H9 (cell line): ENCODE measurements around the gene GBE1. TPM values are rescaled to one million over a fixed set of nuclear protein-coding genes. Genes with fewer than 3 reads are reported as not detected.

ENCODE experiments used
- DNase-seq: peaks from one replicate; pipeline ENCODE4 v3.0.0-alpha.2; 2017
- H2AFZ ChIP-seq: one replicate; pipeline ENCODE4 v1.6.1; 2013; ENCODE audit warnings: mild to moderate bottlenecking, low read length, control low read depth, moderate library complexity
- H2AK5ac ChIP-seq: 2 replicates; pipeline ENCODE4 v1.6.1; 2013; ENCODE audit warnings: low read length, control low read depth, mixed read lengths; ENCODE audit not compliant: insufficient read length
- H2BK120ac ChIP-seq: one replicate; pipeline ENCODE4 v1.6.1; 2013; ENCODE audit warnings: low read depth, mild to moderate bottlenecking, low read length, control low read depth, inconsistent platforms; ENCODE audit not compliant: poor library complexity, severe bottlenecking
- H2BK12ac ChIP-seq: 2 replicates; pipeline ENCODE4 v1.6.1; 2013; ENCODE audit warnings: low read length, control low read depth, mixed read lengths, low read depth; ENCODE audit not compliant: insufficient read length
- H2BK15ac ChIP-seq: 2 replicates; pipeline ENCODE4 v1.6.1; 2013; ENCODE audit warnings: low read depth, low read length, control low read depth
- H2BK20ac ChIP-seq: one replicate; pipeline ENCODE4 v1.6.1; 2013; ENCODE audit warnings: low read depth, mild to moderate bottlenecking, low read length, control low read depth, inconsistent platforms; ENCODE audit not compliant: poor library complexity, severe bottlenecking
- H2BK5ac ChIP-seq: 2 replicates; pipeline ENCODE4 v1.6.1; 2013; ENCODE audit warnings: low read length, control low read depth, mixed read lengths; ENCODE audit not compliant: insufficient read length
- H3K14ac ChIP-seq: 2 replicates; pipeline ENCODE4 v1.6.1; 2013; ENCODE audit warnings: low read length, control low read depth; ENCODE audit not compliant: insufficient read depth
- H3K18ac ChIP-seq: 2 replicates; pipeline ENCODE4 v1.6.1; 2013; ENCODE audit warnings: low read depth, mild to moderate bottlenecking, mixed read lengths, low read length, control low read depth; ENCODE audit not compliant: insufficient read length
- H3K23ac ChIP-seq: 2 replicates; pipeline ENCODE4 v1.6.1; 2013; ENCODE audit warnings: low read length, control low read depth, mixed read lengths, low read depth; ENCODE audit not compliant: insufficient read length
- H3K23me2 ChIP-seq: 2 replicates; pipeline ENCODE4 v1.6.1; 2013; ENCODE audit warnings: low read depth, mild to moderate bottlenecking, mixed read lengths, low read length, control low read depth; ENCODE audit not compliant: insufficient read length, poor library complexity, severe bottlenecking
- H3K27ac ChIP-seq: 2 replicates; pipeline ENCODE4 v1.5.1; 2013; ENCODE audit warnings: low read length, control low read depth, mixed read lengths, low read depth; ENCODE audit not compliant: insufficient read length
- H3K27me3 ChIP-seq: 2 replicates; pipeline ENCODE4 v1.6.1; 2013; ENCODE audit warnings: low read length, control low read depth, inconsistent platforms; ENCODE audit not compliant: insufficient read depth
- H3K4ac ChIP-seq: 2 replicates; pipeline ENCODE4 v1.6.1; 2013; ENCODE audit warnings: low read depth, mild to moderate bottlenecking, control low read depth, inconsistent platforms, low read length, moderate library complexity
- H3K4me1 ChIP-seq: 2 replicates; pipeline ENCODE4 v1.6.1; 2013; ENCODE audit warnings: low read length, control low read depth, inconsistent platforms; ENCODE audit not compliant: insufficient read depth
- H3K4me2 ChIP-seq: 2 replicates; pipeline ENCODE4 v1.6.1; 2013; ENCODE audit warnings: low read length, control low read depth, mixed read lengths; ENCODE audit not compliant: insufficient read length, insufficient read depth
- H3K56ac ChIP-seq: 2 replicates; pipeline ENCODE4 v1.6.1; 2013; ENCODE audit warnings: low read depth, mild to moderate bottlenecking, mixed read lengths, low read length, control low read depth; ENCODE audit not compliant: insufficient read length
- H3K79me1 ChIP-seq: 2 replicates; pipeline ENCODE4 v1.6.1; 2013; ENCODE audit warnings: low read depth, mild to moderate bottlenecking, moderate library complexity, low read length, control low read depth, inconsistent platforms; ENCODE audit not compliant: insufficient read depth, poor library complexity, severe bottlenecking
- H3K79me2 ChIP-seq: 2 replicates; pipeline ENCODE4 v1.6.1; 2013; ENCODE audit warnings: low read length, control low read depth, inconsistent platforms; ENCODE audit not compliant: insufficient read depth
- H3K9ac ChIP-seq: 2 replicates; pipeline ENCODE4 v1.6.1; 2013; ENCODE audit warnings: low read length, control low read depth, mixed read lengths; ENCODE audit not compliant: insufficient read length; ENCODE audit errors: extremely low read depth
- H3K9me3 ChIP-seq: one replicate; pipeline ENCODE4 v1.6.1; 2013; ENCODE audit warnings: low read depth, low read length, inconsistent platforms; ENCODE audit not compliant: control insufficient read depth
- H3T11ph ChIP-seq: one replicate; pipeline ENCODE4 v1.6.1; 2013; ENCODE audit warnings: mild to moderate bottlenecking, low read length, control low read depth, inconsistent platforms
- H4K20me1 ChIP-seq: one replicate; pipeline ENCODE4 v1.6.1; 2013; ENCODE audit not compliant: control insufficient read depth, insufficient read length, insufficient read depth
- H4K5ac ChIP-seq: 2 replicates; pipeline ENCODE4 v1.6.1; 2013; ENCODE audit warnings: low read depth, mild to moderate bottlenecking, mixed read lengths, low read length, control low read depth; ENCODE audit not compliant: insufficient read length
- H4K8ac ChIP-seq: replicated peaks from 2 replicates; pipeline ENCODE4 v1.6.1; 2013; ENCODE audit warnings: low read length, control low read depth, mixed read lengths, low read depth; ENCODE audit not compliant: insufficient read length
- H4K91ac ChIP-seq: 2 replicates; pipeline ENCODE4 v1.6.1; 2013; ENCODE audit warnings: low read depth, mild to moderate bottlenecking, moderate library complexity, mixed read lengths, low read length, control low read depth; ENCODE audit not compliant: insufficient read length
- H3K27ac Mint-ChIP-seq, 3 experiments: 2 replicates in 2 of 3; 3 replicates in 1 of 3; pipeline ENCODE4 v1.8.0; 2020 to 2021; ENCODE audit warnings: mixed read lengths in 3 of 3, mild to moderate bottlenecking in 1 of 3, moderate library complexity in 1 of 3
- H3K27me3 Mint-ChIP-seq: 2 replicates; pipeline ENCODE4 v1.8.0; 2021; ENCODE audit warnings: low read depth, mild to moderate bottlenecking, moderate library complexity, mixed read lengths
- H3K36me3 Mint-ChIP-seq, 3 experiments: 2 replicates in 2 of 3; 3 replicates in 1 of 3; pipeline ENCODE4 v1.8.0; 2020 to 2021; ENCODE audit warnings: low read depth in 3 of 3, mixed read lengths in 3 of 3; ENCODE audit not compliant: insufficient read depth in 1 of 3
- H3K4me1 Mint-ChIP-seq, 2 experiments: 2 replicates each; pipeline ENCODE4 v1.8.0; 2020; ENCODE audit warnings: mixed read lengths in 2 of 2
- H3K4me3 Mint-ChIP-seq, 2 experiments: 2 replicates in 1 of 2; 3 replicates in 1 of 2; pipeline ENCODE4 v1.8.0; 2020 to 2021; ENCODE audit warnings: mild to moderate bottlenecking in 2 of 2, mixed read lengths in 2 of 2, moderate library complexity in 1 of 2
- H3K9me3 Mint-ChIP-seq, 2 experiments: 2 replicates in 1 of 2; 3 replicates in 1 of 2; pipeline ENCODE4 v1.8.0; 2020; ENCODE audit warnings: mild to moderate bottlenecking in 2 of 2, mixed read lengths in 2 of 2, moderate library complexity in 1 of 2
- CTCF ChIP-seq: fragments of 200-600 bp; sonication (generic); conservative IDR thresholded peaks from 3 replicates; pipeline ENCODE4 v1.8.0; 2021; ENCODE audit warnings: antibody characterized with exemption, mild to moderate bottlenecking
- WGBS: extraction: QIAGEN DNeasy Blood & Tissue Kit; methylation state at CpG from one replicate; pipeline ENCODE4 v1.1.7; 2013; ENCODE audit warnings: missing lambda C conversion rate, low lambda C conversion rate, mixed read lengths; ENCODE audit not compliant: insufficient read length; ENCODE audit errors: extremely low coverage; 5-methylcytosine and 5-hydroxymethylcytosine counted together
- total RNA-seq: library from RNA; stranded (reverse); gene quantifications from 2 replicates; pipeline ENCODE4 v1.2.1, GENCODE V29; 2021

Gene GBE1
- total RNA-seq, 1 experiment from 2014 or later: 13.8 TPM

- H3K27ac Mint-ChIP-seq: no peak overlapping the region
- H2BK5ac ChIP-seq: no peak overlapping the region
- no peak overlapping the region for H3K27ac ChIP-seq
- H3K36me3 Mint-ChIP-seq: peaks cover 4 to 17% (median 6%) of the 10 kb centered on the region in 3 experiments; a peak in 5 of 7 replicates
- no peak overlapping the region for H3K18ac ChIP-seq
- no peaks in the 10 kb centered on the region for H4K20me1 ChIP-seq
- no peak overlapping the region for H2AFZ ChIP-seq
- no peak overlapping the region for H3K4me3 Mint-ChIP-seq
- H3K23me2 ChIP-seq: no peaks in the 10 kb centered on the region
- no peak overlapping the region for H3K4me2 ChIP-seq
- no peak overlapping the region for H2BK15ac ChIP-seq
- H3K9me3 ChIP-seq: no peaks in the 10 kb centered on the region
- no peak overlapping the region for H3K9ac ChIP-seq
- no CpG with 5 or more reads among the region's 2 CpGs for WGBS
- TF ChIP-seq CTCF: no peak
- H3K56ac ChIP-seq: no peak overlapping the region
- H2BK12ac ChIP-seq: no peak overlapping the region
- H3K4me1 ChIP-seq: no peaks in the 10 kb centered on the region
- no peak overlapping the region for H4K91ac ChIP-seq
- H2BK20ac ChIP-seq: no peak overlapping the region
- no peak overlapping the region for H3T11ph ChIP-seq
- no peaks in the 10 kb centered on the region; the same call in 1 of the 2 replicates for H3K27me3 Mint-ChIP-seq
- no peak overlapping the region for H3K23ac ChIP-seq
- H3K79me1 ChIP-seq: no peaks in the 10 kb centered on the region
- H3K27me3 ChIP-seq: no peaks in the 10 kb centered on the region
- H3K14ac ChIP-seq: no peak overlapping the region
- H2AK5ac ChIP-seq: no peak overlapping the region
- H3K4me1 Mint-ChIP-seq: peaks cover 6% of the 10 kb centered on the region in 2 experiments; a peak in 2 of 4 replicates
- H3K9me3 Mint-ChIP-seq: peaks cover 8 to 9% of the 10 kb centered on the region in 2 experiments; a peak in 4 of 5 replicates
- no peaks in the 10 kb centered on the region for H3K79me2 ChIP-seq
- no peak overlapping the region for H3K4ac ChIP-seq
- no peak overlapping the region for H4K5ac ChIP-seq
- no peak overlapping the region for H4K8ac ChIP-seq
- H2BK120ac ChIP-seq: no peak overlapping the region
- no peak for DNase-seq
These were observed 7.9 kb downstream of the GBE1 start for GRCh38 chr3:81753416-81754027.
